IMR-90 (cell line): ENCODE results near the gene NPHP4.

Source experiments
- MAFK ChIP-seq: IDR thresholded peaks from 2 replicates; pipeline ENCODE4 v1.6.1; 2012; ENCODE audit warnings: low read depth, low read length, improper control_type of control experiment
- POLR2A ChIP-seq: IDR thresholded peaks from 2 replicates; pipeline ENCODE4 v1.6.1; 2012; ENCODE audit warnings: mild to moderate bottlenecking, low read depth, low read length
- TF ChIP-seq, protein P1 (sequence below): conservative IDR thresholded peaks from 2 replicates; pipeline ENCODE4 v1.5.1; 2012; ENCODE audit warnings: mild to moderate bottlenecking, low read depth, low read length, improper control_type of control experiment
- TF ChIP-seq, protein P2 (sequence below): fragments of 150-350 bp; IDR thresholded peaks from 2 replicates; pipeline ENCODE4 v1.6.1; 2017; ENCODE audit warnings: mild to moderate bottlenecking, antibody characterized with exemption, low read length, low read depth

DNA sequence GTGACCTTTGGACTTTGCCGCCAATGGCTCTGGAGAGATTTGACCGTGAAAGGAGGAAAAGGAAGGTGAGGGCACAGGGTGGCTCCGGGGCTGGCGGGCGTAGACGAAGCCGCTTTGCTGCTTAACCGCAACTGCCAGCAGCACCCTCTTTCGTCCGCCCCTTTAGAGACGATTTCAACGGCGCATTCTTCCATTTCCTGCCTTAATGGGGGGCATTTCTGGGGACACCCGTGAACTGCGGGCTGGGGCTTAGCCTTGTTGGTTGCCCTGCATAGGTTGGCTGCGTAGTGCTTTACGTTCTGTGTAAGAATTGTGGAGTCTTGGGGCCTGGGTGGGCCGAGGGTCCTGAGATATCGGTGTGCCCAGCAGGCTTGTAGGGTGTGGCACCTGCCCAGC lies 6.7 kb upstream of the NPHP4 start:
- TF ChIP-seq, protein P1, sequence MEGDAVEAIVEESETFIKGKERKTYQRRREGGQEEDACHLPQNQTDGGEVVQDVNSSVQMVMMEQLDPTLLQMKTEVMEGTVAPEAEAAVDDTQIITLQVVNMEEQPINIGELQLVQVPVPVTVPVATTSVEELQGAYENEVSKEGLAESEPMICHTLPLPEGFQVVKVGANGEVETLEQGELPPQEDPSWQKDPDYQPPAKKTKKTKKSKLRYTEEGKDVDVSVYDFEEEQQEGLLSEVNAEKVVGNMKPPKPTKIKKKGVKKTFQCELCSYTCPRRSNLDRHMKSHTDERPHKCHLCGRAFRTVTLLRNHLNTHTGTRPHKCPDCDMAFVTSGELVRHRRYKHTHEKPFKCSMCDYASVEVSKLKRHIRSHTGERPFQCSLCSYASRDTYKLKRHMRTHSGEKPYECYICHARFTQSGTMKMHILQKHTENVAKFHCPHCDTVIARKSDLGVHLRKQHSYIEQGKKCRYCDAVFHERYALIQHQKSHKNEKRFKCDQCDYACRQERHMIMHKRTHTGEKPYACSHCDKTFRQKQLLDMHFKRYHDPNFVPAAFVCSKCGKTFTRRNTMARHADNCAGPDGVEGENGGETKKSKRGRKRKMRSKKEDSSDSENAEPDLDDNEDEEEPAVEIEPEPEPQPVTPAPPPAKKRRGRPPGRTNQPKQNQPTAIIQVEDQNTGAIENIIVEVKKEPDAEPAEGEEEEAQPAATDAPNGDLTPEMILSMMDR = no peak
- no peak for TF ChIP-seq POLR2A
- TF ChIP-seq, protein P2, sequence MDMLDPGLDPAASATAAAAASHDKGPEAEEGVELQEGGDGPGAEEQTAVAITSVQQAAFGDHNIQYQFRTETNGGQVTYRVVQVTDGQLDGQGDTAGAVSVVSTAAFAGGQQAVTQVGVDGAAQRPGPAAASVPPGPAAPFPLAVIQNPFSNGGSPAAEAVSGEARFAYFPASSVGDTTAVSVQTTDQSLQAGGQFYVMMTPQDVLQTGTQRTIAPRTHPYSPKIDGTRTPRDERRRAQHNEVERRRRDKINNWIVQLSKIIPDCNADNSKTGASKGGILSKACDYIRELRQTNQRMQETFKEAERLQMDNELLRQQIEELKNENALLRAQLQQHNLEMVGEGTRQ = no peak
- TF ChIP-seq MAFK = no peak
